Measurements from ENCODE around the gene CHCHD4. TPM values are rescaled to one million over a fixed set of nuclear protein-coding genes. Genes with fewer than 3 reads are reported as not detected.

Gene CHCHD4
- total and polyA plus RNA-seq, 2 of the 8 experiments (the other 6 are each of a cell fraction or from before 2014, with no cell fraction given) = 15.0 to 22.3 TPM

DNA sequence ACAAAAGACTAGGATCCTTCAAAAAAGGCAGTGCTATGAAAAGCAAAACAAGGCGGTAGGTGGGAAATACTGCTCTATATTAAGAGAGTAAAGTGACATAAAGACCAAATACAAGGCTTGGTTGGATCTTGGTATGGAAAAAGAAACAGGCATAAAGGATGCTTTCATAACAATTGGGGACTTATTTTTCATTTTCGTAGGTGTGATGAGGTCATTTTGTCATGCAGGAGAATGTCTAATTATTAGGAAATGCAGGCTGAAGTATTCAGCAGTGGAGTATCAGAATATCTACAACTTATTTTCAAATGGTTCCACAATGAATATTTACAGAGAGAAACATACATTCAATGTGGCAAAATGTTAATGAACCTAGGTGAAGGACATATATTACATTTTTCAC is 44.8 kb upstream of the CHCHD4 start (continued):
- no peak for TF ChIP-seq SIRT6 (IDR thresholded peaks at IDR 0.05; ENCODE audit: low read length)
- no peak for TF ChIP-seq ATF2 (IDR thresholded peaks at IDR 0.05; ENCODE audit: low read length)
- no peak for TF ChIP-seq CREB1 (IDR thresholded peaks at IDR 0.05)
- no peak for TF ChIP-seq BACH1 (IDR thresholded peaks at IDR 0.05; ENCODE audit: low read length)

Data from H1 (cell line).